H1 (cell line): Measurements from ENCODE around the gene AUH. TPM values are rescaled to one million over a fixed set of nuclear protein-coding genes. Genes with fewer than 3 reads are reported as not detected.

Experiments
- HDAC2 ChIP-seq, 2 experiments: fragments of 300-600 bp in 1 of 2; sonication (generic) in 1 of 2; IDR thresholded peaks; 2 replicates each; pipeline ENCODE4 v1.6.1; 2011 to 2012; ENCODE audit warnings: low read depth in 2 of 2, low read length in 2 of 2, mild to moderate bottlenecking in 2 of 2, moderate library complexity in 2 of 2, borderline replicate concordance in 1 of 2, inconsistent platforms in 1 of 2
- polyA plus RNA-seq, 7 experiments: library from polyadenylated mRNA; depleted of rRNA in 3 of 7; stranded (reverse) in 5 of 7; unstranded in 2 of 7; fragments of >200 nt in 5 of 7; fragments of 200-250 nt in 2 of 7; gene quantifications; 1 replicate in 5 of 7; 2 replicates in 1 of 7; 4 replicates in 1 of 7; pipeline versions ENCODE4 v1.2.1 to v1.2.3, GENCODE V29; 2011 to 2013; ENCODE audit warnings: missing spikeins in 2 of 7, mixed read lengths in 2 of 7
- total RNA-seq: library from RNA; stranded (reverse); fragmentation: NEBNext Ultra II Directional; extraction: Animal tissue kit (Norgen Biotek cat#: 25700); gene quantifications from 2 replicates; pipeline ENCODE4 v1.2.1, GENCODE V29; 2021

Gene AUH
- total and polyA plus RNA-seq, 2 of the 8 experiments (the other 6 are each of a cell fraction or from before 2014, with no cell fraction given): 5.8 to 21.9 TPM

- TF ChIP-seq HDAC2 (IDR thresholded peaks at IDR 0.05; ENCODE audit: borderline replicate concordance in 1 of 2, low read depth in 2 of 2, low read length in 2 of 2): no peak
Measured at GRCh38 chr9:91282292-91282691, 79.4 kb downstream of the AUH start (continued).
